Transverse colon (tissue), 4 donors: Measurements from ENCODE around the gene RBM20. TPM values are rescaled to one million over a fixed set of nuclear protein-coding genes. Genes with fewer than 3 reads are reported as not detected.
A peak's percentile ranks its signal among the peaks of the same experiment; 100 is the strongest.

Source experiments
- DNase-seq: peaks from one replicate; pipeline ENCODE4 v3.0.0-alpha.2; 2019
- H3K27ac ChIP-seq, 4 donors: fragments of 200-600 bp; sonication (generic); 2 replicates each; pipeline ENCODE4 v1.5.1; 2016 to 2018; ENCODE audit warnings: inconsistent platforms in 4 of 4
- H3K27me3 ChIP-seq: fragments of 200-600 bp; sonication (generic); 2 replicates; pipeline ENCODE4 v1.5.1; 2017; ENCODE audit warnings: inconsistent platforms
- H3K36me3 ChIP-seq, 4 donors: fragments of 200-600 bp; sonication (generic); 2 replicates each; pipeline ENCODE4 v1.5.1; 2017 to 2019; ENCODE audit warnings: inconsistent platforms in 4 of 4
- H3K4me1 ChIP-seq, 4 donors: fragments of 200-600 bp; sonication (generic); 2 replicates each; pipeline ENCODE4 v1.5.1; 2017 to 2020; ENCODE audit warnings: inconsistent platforms in 4 of 4
- H3K4me3 ChIP-seq, 4 donors: fragments of 200-600 bp; sonication (generic); 1 replicate in 1 of 4; 2 replicates in 3 of 4; pipeline versions ENCODE4 v1.5.1 to v1.6.1; 2017 to 2019; ENCODE audit warnings: inconsistent platforms in 4 of 4
- H3K9me3 ChIP-seq, 2 donors: fragments of 200-600 bp; sonication (generic); 2 replicates each; pipeline ENCODE4 v1.5.1; 2017 to 2019; ENCODE audit warnings: inconsistent platforms in 2 of 2
- CTCF ChIP-seq, 5 experiments: fragments of 200-600 bp in 3 of 5; fragments of 450-650 bp in 2 of 5; sonication (generic) in 3 of 5; IDR thresholded peaks; 1 replicate in 2 of 5; 2 replicates in 3 of 5; pipeline ENCODE4 v1.5.1; 2016 to 2017; ENCODE audit warnings: antibody characterized with exemption in 5 of 5, inconsistent platforms in 3 of 5, mild to moderate bottlenecking in 2 of 5, moderate library complexity in 1 of 5
- EP300 ChIP-seq: sonication (generic); formaldehyde crosslinking; IDR thresholded peaks from one replicate; pipeline ENCODE4 v1.6.1; 2017; ENCODE audit warnings: antibody characterized with exemption, low read depth
- POLR2A ChIP-seq: fragments of 450-650 bp; IDR thresholded peaks from one replicate; pipeline ENCODE4 v1.6.1; 2016; ENCODE audit warnings: antibody characterized with exemption, mild to moderate bottlenecking, moderate library complexity
- POLR2AphosphoS5 ChIP-seq, 3 donors: sonication (generic); formaldehyde crosslinking; IDR thresholded peaks; one replicate each; pipeline ENCODE4 v1.6.1; 2016; ENCODE audit warnings: antibody characterized with exemption in 3 of 3
- WGBS, 2 donors: methylation state at CpG; one replicate each; pipeline ENCODE4 v1.1.5; 2018; ENCODE audit warnings: low coverage in 1 of 2; 5-methylcytosine and 5-hydroxymethylcytosine counted together
- in situ Hi-C, 4 donors: fragments of 200-750 bp; cut with MboI; loops; one replicate each; pipeline versions ENCODE4 v1.15.0 to v1.15.1; 2017; ENCODE audit warnings: low sequenced_read_pairs in 3 of 4, low pct_ligation_motif_present in 1 of 4, low pct_unique_long_range_greater_than_20kb in 1 of 4
- intact Hi-C: fragments of 100-400 bp; cut with DNase I; formaldehyde crosslinking; loops from one replicate; pipeline ENCODE4 v1.15.1; 2023; ENCODE audit warnings: low total_unique reads
- total RNA-seq, 4 donors: library from RNA; depleted of rRNA; stranded (reverse); fragments of >200 nt; gene quantifications; one replicate each; pipeline ENCODE4 v1.1.0, GENCODE V29; 2016

Gene RBM20
- total RNA-seq, 4 donors from 2014 or later = 1.2 to 10.5 (median 2.9) TPM

- in situ Hi-C loops (loop anchor here in 2 of 4 donors (10.0 to 25.0 kb wide), 2 partner anchors 138 to 465 kb away; no protein-coding TSS in a partner anchor), intact Hi-C loops (loop anchor here (5.0 kb wide), 1 partner anchor 145 kb away; no protein-coding TSS in a partner anchor)
- no peak for TF ChIP-seq EP300
- TF ChIP-seq POLR2A = no peak
- no peak for TF ChIP-seq POLR2AphosphoS5 (IDR thresholded peaks at IDR 0.05)
- TF ChIP-seq CTCF (IDR thresholded peaks at IDR 0.05) = no peak
- H3K4me3 ChIP-seq = no peak overlapping the region
- H3K9me3 ChIP-seq = no peaks in the 10 kb centered on the region
- H3K36me3 ChIP-seq = no peaks in the 10 kb centered on the region
- WGBS, 2 donors = 0 to 10% methylated on average over 1 of the region's 1 CpG
- DNase-seq = no peak
- H3K4me1 ChIP-seq = peaks cover 0 to 18% (median 1%) of the 10 kb centered on the region in 4 donors
- no peaks in the 10 kb centered on the region for H3K27me3 ChIP-seq
- no peak overlapping the region for H3K27ac ChIP-seq
These were observed 103.0 kb downstream of the RBM20 start for GRCh38 chr10:110746969-110747608.

GRCh38 chr10:110747609-110748464 is 103.7 kb downstream of the RBM20 start:
- no peak for TF ChIP-seq CTCF (IDR thresholded peaks at IDR 0.05)
- no peak for TF ChIP-seq POLR2AphosphoS5 (IDR thresholded peaks at IDR 0.05)
- TF ChIP-seq EP300 = no peak
- no peak for TF ChIP-seq POLR2A
- peak overlapping the region in 1 of 4 donors; percentile 9 for H3K27ac ChIP-seq
- no peak for DNase-seq
- H3K4me3 ChIP-seq = no peak overlapping the region
- no peaks in the 10 kb centered on the region for H3K36me3 ChIP-seq
- H3K27me3 ChIP-seq = no peaks in the 10 kb centered on the region
- intact Hi-C loops = loop anchor here (5.0 kb wide), 1 partner anchor 144 kb away; no protein-coding TSS in a partner anchor
- peaks cover 0 to 18% (median 1%) of the 10 kb centered on the region in 4 donors for H3K4me1 ChIP-seq
- WGBS, 2 donors = 71 to 84% methylated on average over 2 of the region's 2 CpGs
- in situ Hi-C loops = loop anchor here in 2 of 4 donors (10.0 to 25.0 kb wide), 2 partner anchors 137 to 464 kb away; no protein-coding TSS in a partner anchor
- H3K9me3 ChIP-seq = no peaks in the 10 kb centered on the region

- no peak overlapping the region for H3K4me3 ChIP-seq
- H3K9me3 ChIP-seq = no peaks in the 10 kb centered on the region
- DNase-seq = no peak
- no peak for TF ChIP-seq EP300
- no peak for TF ChIP-seq POLR2AphosphoS5 (IDR thresholded peaks at IDR 0.05)
- TF ChIP-seq POLR2A = no peak
- no peak for TF ChIP-seq CTCF (IDR thresholded peaks at IDR 0.05)
- no peaks in the 10 kb centered on the region for H3K36me3 ChIP-seq
- WGBS, 2 donors = 74 to 76% methylated on average over 3 of the region's 3 CpGs
- H3K27me3 ChIP-seq = no peaks in the 10 kb centered on the region
- H3K27ac ChIP-seq = no peak overlapping the region
- H3K4me1 ChIP-seq = peaks cover 0 to 18% (median 1%) of the 10 kb centered on the region in 4 donors
- intact Hi-C loops = loop anchor here (5.0 kb wide), 1 partner anchor 143 kb away; no protein-coding TSS in a partner anchor
- in situ Hi-C loops = loop anchor here in 2 of 4 donors (10.0 to 25.0 kb wide), 2 partner anchors 136 to 463 kb away; no protein-coding TSS in a partner anchor
These were observed 104.8 kb downstream of the RBM20 start for GRCh38 chr10:110748970-110749369.

GRCh38 chr10:110750931-110751330 is 106.8 kb downstream of the RBM20 start:
- Histone ChIP-seq H3K9me3 (no peaks in the 10 kb centered on the region), H3K27ac (no peak overlapping the region), H3K4me1 (peaks cover 0 to 29% (median 1%) of the 10 kb centered on the region in 4 donors), H3K27me3 (no peaks in the 10 kb centered on the region), H3K4me3 (no peak overlapping the region), H3K36me3 (no peaks in the 10 kb centered on the region)
- TF ChIP-seq POLR2A = no peak
- in situ Hi-C loops (loop anchor here in 1 of 4 donors (5.0 kb wide), 1 partner anchor 136 kb away; no protein-coding TSS in a partner anchor), intact Hi-C loops (no loop called here)
- DNase-seq = no peak
- 67 to 74% methylated on average over 2 of the region's 2 CpGs for WGBS, 2 donors
